ENCODE data around the gene C19orf53. TPM values are rescaled to one million over a fixed set of nuclear protein-coding genes. Genes with fewer than 3 reads are reported as not detected.

The C19orf53 gene
- polyA plus RNA-seq, 1 donor (not counting 4 experiments of a cell fraction or from before 2014, with no cell fraction given) = 143 TPM

- FAIRE-seq = no peak
- no peaks in the 10 kb centered on the region for H4K20me1 ChIP-seq (ENCODE audit: control insufficient read depth, extremely low read depth, insufficient read depth, low read length)
- dilution Hi-C loops (cut with MboI; ENCODE audit: extremely low pct_ligation_motif_present, low sequenced_read_pairs) = no loop called here
Observed at GRCh38 chr19:13756210-13756609, 18.0 kb upstream of the C19orf53 start.

GRCh38 chr19:13757805-13758772 lies 16.2 kb upstream of the C19orf53 start:
- Histone ChIP-seq H3K4me2 (ENCODE audit: control insufficient read depth, extremely low read depth, insufficient read depth, low read depth, low read length) (no peak overlapping the region), H3K4me1 (ENCODE audit: control insufficient read depth, extremely low read depth, insufficient read depth, low read length) (no peaks in the 10 kb centered on the region), H4K20me1 (ENCODE audit: control insufficient read depth, extremely low read depth, insufficient read depth, low read length) (no peaks in the 10 kb centered on the region), H3K36me3 (ENCODE audit: control insufficient read depth in 2 of 2, extremely low read depth in 1 of 2, insufficient read depth in 2 of 2, low read length in 2 of 2) (peaks cover 29 to 32% of the 10 kb centered on the region in 2 experiments), H3K79me2 (ENCODE audit: control insufficient read depth, insufficient read depth, low read length) (peaks cover 4% of the 10 kb centered on the region), H3K27me3 (ENCODE audit: control insufficient read depth, extremely low read depth, insufficient read depth, low read length) (no peaks in the 10 kb centered on the region), H3K4me3 (ENCODE audit: control insufficient read depth in 2 of 3, extremely low read depth in 1 of 3, insufficient read depth in 2 of 3, low read depth in 1 of 3, low read length in 3 of 3) (no peak overlapping the region), H3K9me1 (ENCODE audit: control insufficient read depth, extremely low read depth, insufficient read depth, low read length) (no peaks in the 10 kb centered on the region), H3K27ac (ENCODE audit: control insufficient read depth, insufficient read depth, low read length) (no peak overlapping the region), H3K9ac (ENCODE audit: control insufficient read depth, extremely low read depth, insufficient read depth, low read length) (no peak overlapping the region), H2AFZ (ENCODE audit: control insufficient read depth, low read length) (no peak overlapping the region), H3K9me3 (ENCODE audit: control insufficient read depth, low read depth, low read length) (no peaks in the 10 kb centered on the region)
- DNase-seq (ENCODE audit: low read depth, low spot score) (no peak), FAIRE-seq (no peak)
- no peak for TF ChIP-seq EZH2 (IDR thresholded peaks at IDR 0.05; ENCODE audit: low read length)
- no peak for TF ChIP-seq CTCF (optimal IDR thresholded peaks at IDR 0.05 in 1 of 3, IDR thresholded peaks at IDR 0.05 in 1 of 3, conservative IDR thresholded peaks at IDR 0.05 in 1 of 3; ENCODE audit: extremely low read depth in 1 of 3, insufficient read depth in 2 of 3, low read length in 3 of 3)
- dilution Hi-C loops (cut with MboI; ENCODE audit: extremely low pct_ligation_motif_present, low sequenced_read_pairs) = no loop called here

More at GRCh38 chr19:13756210-13756609, 18.0 kb upstream of the C19orf53 start:
- no peaks in the 10 kb centered on the region for H3K79me2 ChIP-seq (ENCODE audit: control insufficient read depth, insufficient read depth, low read length)
- H2AFZ ChIP-seq (ENCODE audit: control insufficient read depth, low read length) = no peak overlapping the region
- no peak for DNase-seq (ENCODE audit: low read depth, low spot score)
- no peak overlapping the region for H3K4me3 ChIP-seq (ENCODE audit: control insufficient read depth in 2 of 3, extremely low read depth in 1 of 3, insufficient read depth in 2 of 3, low read depth in 1 of 3, low read length in 3 of 3)
- no peaks in the 10 kb centered on the region for H3K4me1 ChIP-seq (ENCODE audit: control insufficient read depth, extremely low read depth, insufficient read depth, low read length)
- no peak overlapping the region for H3K9ac ChIP-seq (ENCODE audit: control insufficient read depth, extremely low read depth, insufficient read depth, low read length)
- peaks cover 33 to 36% of the 10 kb centered on the region in 2 experiments for H3K36me3 ChIP-seq (ENCODE audit: control insufficient read depth in 2 of 2, extremely low read depth in 1 of 2, insufficient read depth in 2 of 2, low read length in 2 of 2)
- H3K27ac ChIP-seq (ENCODE audit: control insufficient read depth, insufficient read depth, low read length) = no peak overlapping the region
- H3K27me3 ChIP-seq (ENCODE audit: control insufficient read depth, extremely low read depth, insufficient read depth, low read length) = no peaks in the 10 kb centered on the region
- H3K9me3 ChIP-seq (ENCODE audit: control insufficient read depth, low read depth, low read length) = no peaks in the 10 kb centered on the region
- H3K9me1 ChIP-seq (ENCODE audit: control insufficient read depth, extremely low read depth, insufficient read depth, low read length) = no peaks in the 10 kb centered on the region
- no peak overlapping the region for H3K4me2 ChIP-seq (ENCODE audit: control insufficient read depth, extremely low read depth, insufficient read depth, low read depth, low read length)
- no peak for TF ChIP-seq CTCF (optimal IDR thresholded peaks at IDR 0.05 in 1 of 3, IDR thresholded peaks at IDR 0.05 in 1 of 3, conservative IDR thresholded peaks at IDR 0.05 in 1 of 3; ENCODE audit: extremely low read depth in 1 of 3, insufficient read depth in 2 of 3, low read length in 3 of 3)
- no peak for TF ChIP-seq EZH2 (IDR thresholded peaks at IDR 0.05; ENCODE audit: low read length)
